HTERT RPE-1 (cell line): ENCODE measurements around the gene POLR1E.

Experiments
- in situ Hi-C: fragments of 300-500 bp; cut with MboI; formaldehyde crosslinking; loops from 4 replicates; pipeline ENCODE4 v1.14.3; 2020; ENCODE audit warnings: low sequenced_read_pairs

Gene POLR1E

DNA sequence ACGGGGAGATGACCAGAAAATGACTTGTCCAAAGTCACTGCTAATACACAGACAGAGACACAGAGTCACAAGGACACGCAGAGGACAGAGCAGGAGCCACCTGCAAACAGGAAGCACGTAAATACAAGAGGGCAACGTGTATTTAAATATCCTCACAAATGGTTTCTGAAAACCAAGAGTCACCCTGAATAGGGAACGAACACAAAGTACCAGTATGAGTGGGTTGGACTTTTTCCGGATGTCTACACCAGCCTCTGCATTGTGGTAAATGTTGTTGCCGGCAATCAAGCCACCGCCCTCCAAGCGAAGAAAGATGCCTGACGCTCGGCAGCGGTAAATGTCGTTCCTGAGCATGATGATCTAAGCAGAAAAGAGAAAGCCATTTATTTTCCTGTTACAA lies 46.0 kb downstream of the POLR1E start:
- in situ Hi-C loops: no loop called here

DNA sequence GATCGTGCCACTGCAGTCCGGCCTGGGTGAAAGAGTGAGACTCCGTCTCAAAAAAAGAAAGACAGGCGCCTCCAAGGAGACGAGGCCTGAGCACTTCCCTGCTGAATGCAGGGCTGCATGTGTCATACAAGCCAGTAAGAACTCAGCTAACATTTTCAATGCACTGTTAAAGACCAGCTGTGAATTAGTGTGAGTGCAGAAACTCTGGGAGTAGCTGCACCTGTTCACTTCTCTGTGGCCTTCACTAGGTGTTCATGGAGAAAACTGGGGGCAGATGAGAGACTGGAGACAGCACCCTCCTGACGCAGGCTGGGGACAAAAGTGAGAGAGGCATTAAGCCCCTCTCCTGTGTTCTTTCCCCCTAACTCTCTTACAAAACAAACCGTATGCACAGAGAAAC lies 48.7 kb downstream of the POLR1E start:
- in situ Hi-C loops: no loop called here

DNA sequence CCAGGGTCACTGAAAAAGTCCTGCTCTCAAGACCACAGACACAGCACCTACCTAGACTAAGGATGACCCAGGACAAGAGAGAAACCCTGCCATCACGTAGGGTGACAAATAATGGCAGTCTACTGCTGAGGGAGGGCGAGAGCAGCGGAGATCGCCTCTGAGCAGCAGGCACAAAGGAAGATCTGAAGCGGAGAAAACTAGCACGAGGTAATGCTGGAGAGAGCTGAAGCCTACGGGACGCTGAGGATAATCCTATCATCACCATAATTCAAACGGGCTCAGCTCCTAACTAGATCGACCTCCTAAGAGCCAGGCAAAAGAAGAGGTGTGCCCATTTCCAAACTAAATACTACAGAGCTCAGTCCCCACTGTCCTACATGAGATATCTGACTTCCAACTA lies 49.2 kb downstream of the POLR1E start:
- in situ Hi-C loops: no loop called here

GRCh38 chr9:37538099-37538498 lies 52.4 kb downstream of the POLR1E start:
- in situ Hi-C loops: no loop called here

GRCh38 chr9:37539634-37540033 lies 53.9 kb downstream of the POLR1E start:
- in situ Hi-C loops: no loop called here

DNA sequence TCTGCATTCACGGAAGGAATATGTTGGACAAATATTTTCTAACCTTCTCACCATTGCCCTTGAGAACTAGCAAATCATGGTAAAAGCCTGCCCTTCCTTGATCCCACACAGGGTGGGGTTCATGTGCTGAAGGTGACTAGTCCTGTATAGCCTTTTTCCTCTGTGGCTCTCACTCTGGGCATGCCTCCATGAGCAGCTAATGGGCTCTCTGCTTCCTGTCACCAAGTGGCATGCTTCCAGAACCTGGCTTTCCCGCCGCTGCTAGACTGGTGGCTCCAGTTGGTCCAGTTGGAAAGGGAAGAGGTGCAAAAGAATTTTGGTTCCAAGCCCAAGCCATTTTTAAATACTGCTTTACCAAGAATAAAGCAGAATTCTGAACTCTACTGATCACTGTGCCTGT lies 54.9 kb downstream of the POLR1E start:
- in situ Hi-C loops: no loop called here

DNA sequence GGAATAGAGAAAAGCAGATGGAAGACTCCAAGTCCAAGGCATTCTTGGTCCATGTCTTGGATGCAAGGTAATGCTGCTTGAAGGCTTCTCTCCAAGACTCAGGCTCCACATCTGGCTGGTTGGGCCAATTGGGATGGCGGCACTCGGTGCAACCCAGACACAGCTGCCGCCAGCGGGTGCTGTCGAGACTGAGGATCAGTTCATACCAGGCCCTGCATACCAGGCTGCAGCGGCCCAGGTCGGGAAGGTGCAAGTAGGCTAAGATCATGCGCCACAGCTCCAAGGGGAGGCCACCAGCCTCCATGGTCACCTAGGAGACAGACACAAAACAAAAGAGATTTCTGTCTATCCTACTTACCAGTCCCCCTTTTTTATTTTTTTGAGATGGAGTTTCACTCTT lies 55.7 kb downstream of the POLR1E start:
- in situ Hi-C loops: no loop called here

DNA sequence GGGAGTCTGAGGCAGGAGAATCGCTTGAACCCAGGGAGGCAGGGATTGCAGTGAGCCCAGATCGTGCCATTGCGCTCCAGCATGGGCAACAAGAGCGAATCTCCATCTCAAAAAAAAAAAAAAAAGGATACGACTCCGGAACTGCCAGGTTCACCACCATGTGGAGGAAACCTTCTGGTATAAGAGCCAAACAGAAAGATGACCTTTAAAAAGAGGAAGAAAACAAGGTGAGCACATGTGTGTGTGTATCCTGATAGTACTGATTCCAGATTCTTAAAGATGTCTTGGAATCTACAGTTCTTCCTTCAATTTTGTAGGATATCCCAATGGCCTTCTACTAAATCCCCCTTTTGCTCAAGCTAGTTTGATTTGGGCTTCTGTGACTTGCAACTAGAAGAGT lies 56.7 kb downstream of the POLR1E start:
- in situ Hi-C loops: no loop called here

DNA sequence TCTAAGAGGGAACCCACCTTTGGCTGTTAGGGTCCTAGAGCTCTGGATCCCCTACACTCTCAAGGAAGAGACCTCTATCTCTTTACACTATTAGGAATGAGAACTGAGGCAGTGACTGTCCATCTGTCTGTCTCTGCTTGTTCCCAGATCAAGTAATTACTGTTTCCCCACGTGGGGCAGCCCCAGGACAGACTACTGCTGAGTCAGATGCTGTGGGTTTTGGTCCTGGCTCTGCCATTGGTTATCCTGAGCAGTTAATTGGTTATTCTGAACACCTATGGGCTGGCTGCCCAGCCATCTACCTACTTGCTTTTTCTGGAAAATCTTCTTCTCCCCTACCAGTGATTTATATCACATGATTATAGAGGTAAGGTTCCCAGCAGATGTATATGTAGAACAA lies 57.1 kb downstream of the POLR1E start:
- in situ Hi-C loops: no loop called here

GRCh38 chr9:37543468-37543867 lies 57.7 kb downstream of the POLR1E start:
- in situ Hi-C loops: no loop called here

DNA sequence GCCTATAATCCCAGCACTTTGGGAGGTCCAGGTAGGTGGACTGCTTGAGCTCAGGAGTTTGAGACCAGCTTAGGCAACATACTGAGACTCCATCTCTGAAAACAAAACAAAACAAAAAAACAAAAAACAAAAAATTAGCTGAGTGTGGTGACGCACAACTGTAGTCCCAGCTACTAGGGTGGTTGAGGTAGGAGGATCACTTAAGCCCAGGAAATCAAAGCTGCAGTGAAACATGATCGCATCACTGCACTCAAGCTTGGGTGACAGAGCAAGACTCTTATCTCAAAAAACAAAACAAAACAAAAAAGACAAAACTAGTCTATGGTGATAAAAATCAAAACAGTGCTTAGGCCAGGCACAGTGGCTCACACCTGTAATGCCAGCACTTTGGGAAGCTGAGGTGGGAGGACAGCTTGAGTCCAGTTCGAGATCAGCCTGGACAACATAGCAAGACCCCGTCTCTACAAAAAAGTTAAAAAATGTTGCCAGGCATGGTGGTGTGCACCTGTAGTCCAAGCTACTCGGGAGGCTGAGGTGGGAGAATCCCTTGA lies 61.7 kb downstream of the POLR1E start:
- in situ Hi-C loops: no loop called here

- in situ Hi-C loops: no loop called here
Measured at GRCh38 chr9:37549527-37549926, 63.8 kb downstream of the POLR1E start.

DNA sequence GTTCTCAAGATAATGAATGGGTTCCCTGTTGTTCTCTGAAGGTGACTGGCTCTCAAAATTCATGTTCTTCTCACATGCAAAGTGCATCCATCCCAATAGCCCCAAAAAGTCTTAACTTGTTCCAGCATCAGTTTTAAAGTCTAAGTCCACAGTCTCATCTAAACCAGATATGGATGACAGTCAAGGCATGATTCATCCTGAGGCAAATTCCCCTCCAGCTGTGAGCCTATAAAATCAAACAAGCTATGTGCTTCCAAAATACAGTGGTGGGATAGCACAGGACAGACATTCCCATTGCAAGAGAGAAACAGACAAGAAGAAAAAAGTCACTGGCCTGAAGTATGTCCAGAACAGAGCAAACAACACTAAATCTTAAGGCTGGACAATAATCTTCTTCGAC lies 65.0 kb downstream of the POLR1E start:
- in situ Hi-C loops: no loop called here

DNA sequence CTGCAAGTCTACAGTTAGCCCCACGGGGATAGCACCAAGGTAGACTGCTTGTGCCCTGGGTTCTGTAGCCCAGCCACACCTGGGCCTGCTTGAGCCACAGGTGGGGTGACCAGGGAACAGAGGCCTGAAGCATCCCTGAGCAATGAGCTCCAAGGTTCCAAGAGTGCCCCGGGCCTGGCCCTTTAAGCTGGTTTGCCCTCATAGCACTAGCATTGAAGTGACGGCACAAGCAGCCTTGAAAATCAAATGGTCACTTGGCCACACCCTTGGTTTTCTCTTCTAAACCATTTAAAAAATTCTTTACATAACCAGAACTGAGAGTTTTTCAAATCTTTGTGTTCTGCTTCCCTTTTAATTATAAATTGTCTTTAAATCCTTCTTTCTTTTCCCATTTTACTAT lies 65.7 kb downstream of the POLR1E start:
- in situ Hi-C loops: no loop called here

DNA sequence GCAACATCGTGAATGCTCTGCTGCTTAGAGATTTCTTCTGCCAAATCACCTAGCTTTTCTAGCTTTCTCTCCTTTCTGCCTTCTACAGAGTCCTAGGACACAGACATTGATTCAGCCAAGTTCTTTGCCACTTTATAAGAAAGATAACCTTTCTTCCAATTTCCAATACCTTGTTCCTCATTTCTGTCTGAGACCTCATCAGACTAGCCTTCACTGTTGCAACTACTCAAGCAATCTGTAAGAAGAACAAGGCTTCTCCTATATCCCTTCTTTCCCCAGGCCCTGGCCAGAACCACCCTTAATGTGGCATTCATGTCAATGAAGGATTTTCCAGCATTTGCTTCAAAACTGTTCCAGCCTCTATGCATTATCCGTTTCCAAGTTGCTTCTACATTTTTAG lies 66.1 kb downstream of the POLR1E start:
- in situ Hi-C loops: no loop called here
